Stomach smooth muscle (tissue), 2 donors: ENCODE data around the gene PAX8.

Source experiments
- H3K27ac ChIP-seq: one replicate; pipeline ENCODE4 v1.7.0; 2013; ENCODE audit warnings: mild to moderate bottlenecking, low read length, inconsistent platforms
- H3K27me3 ChIP-seq, 2 donors: one replicate each; pipeline ENCODE4 v1.7.0; 2013; ENCODE audit warnings: low read length in 2 of 2; ENCODE audit not compliant: insufficient read depth in 2 of 2, control insufficient read depth in 1 of 2
- H3K36me3 ChIP-seq, 2 donors: one replicate each; pipeline ENCODE4 v1.7.0; 2013; ENCODE audit warnings: low read length in 2 of 2; ENCODE audit not compliant: control insufficient read depth in 2 of 2, insufficient read depth in 2 of 2
- H3K4me1 ChIP-seq: one replicate; pipeline ENCODE4 v1.7.0; 2013; ENCODE audit warnings: low read length; ENCODE audit not compliant: control insufficient read depth, insufficient read depth
- H3K4me3 ChIP-seq, 2 donors: one replicate each; pipeline ENCODE4 v1.7.0; 2013; ENCODE audit warnings: low read length in 2 of 2
- H3K9ac ChIP-seq, 2 donors: one replicate each; pipeline ENCODE4 v1.7.0; 2013; ENCODE audit warnings: low read length in 2 of 2, mild to moderate bottlenecking in 1 of 2
- H3K9me3 ChIP-seq, 2 donors: one replicate each; pipeline ENCODE4 v1.7.0; 2013; ENCODE audit warnings: low read length in 2 of 2; ENCODE audit not compliant: control insufficient read depth in 2 of 2
- donor health status: healthy.
- donor health status: Pancreatic carcinoma.

PAX8 gene

GRCh38 chr2:113264713-113265403 lies 13.9 kb downstream of the PAX8 start:
- H3K36me3 ChIP-seq = no peaks in the 10 kb centered on the region
- H3K27me3 ChIP-seq = peaks cover 0 to 4% of the 10 kb centered on the region in 2 donors
- no peak overlapping the region for H3K4me3 ChIP-seq
- no peak overlapping the region for H3K9ac ChIP-seq
- no peaks in the 10 kb centered on the region for H3K9me3 ChIP-seq
- no peaks in the 10 kb centered on the region for H3K4me1 ChIP-seq
- H3K27ac ChIP-seq = no peak overlapping the region

- no peak overlapping the region for H3K9ac ChIP-seq
- no peaks in the 10 kb centered on the region for H3K9me3 ChIP-seq
- H3K4me1 ChIP-seq = no peaks in the 10 kb centered on the region
- H3K36me3 ChIP-seq = no peaks in the 10 kb centered on the region
- H3K27me3 ChIP-seq = no peaks in the 10 kb centered on the region
- no peak overlapping the region for H3K27ac ChIP-seq
- no peak overlapping the region for H3K4me3 ChIP-seq
Observed at GRCh38 chr2:113263546-113263945, 15.2 kb downstream of the PAX8 start.

GRCh38 chr2:113260991-113261390 lies 17.7 kb downstream of the PAX8 start:
- no peak overlapping the region for H3K9ac ChIP-seq
- H3K4me1 ChIP-seq = no peaks in the 10 kb centered on the region
- H3K9me3 ChIP-seq = no peaks in the 10 kb centered on the region
- no peak overlapping the region for H3K27ac ChIP-seq
- no peak overlapping the region for H3K4me3 ChIP-seq
- peaks cover 0 to 3% of the 10 kb centered on the region in 2 donors for H3K27me3 ChIP-seq
- no peaks in the 10 kb centered on the region for H3K36me3 ChIP-seq

GRCh38 chr2:113258471-113259147 lies 20.1 kb downstream of the PAX8 start:
- peaks cover 0 to 5% of the 10 kb centered on the region in 2 donors for H3K27me3 ChIP-seq
- H3K36me3 ChIP-seq = no peaks in the 10 kb centered on the region
- H3K9ac ChIP-seq = no peak overlapping the region
- no peaks in the 10 kb centered on the region for H3K4me1 ChIP-seq
- H3K4me3 ChIP-seq = no peak overlapping the region
- H3K9me3 ChIP-seq = no peaks in the 10 kb centered on the region
- no peak overlapping the region for H3K27ac ChIP-seq

- Histone ChIP-seq H3K9ac (no peak overlapping the region), H3K27ac (no peak overlapping the region), H3K4me3 (no peak overlapping the region), H3K9me3 (no peaks in the 10 kb centered on the region), H3K27me3 (peaks cover 0 to 6% of the 10 kb centered on the region in 2 donors), H3K36me3 (no peaks in the 10 kb centered on the region), H3K4me1 (no peaks in the 10 kb centered on the region)
Observed at GRCh38 chr2:113257516-113258264, 21.0 kb downstream of the PAX8 start.

GRCh38 chr2:113255140-113256070 lies 23.3 kb downstream of the PAX8 start:
- no peak overlapping the region for H3K9ac ChIP-seq
- no peaks in the 10 kb centered on the region for H3K4me1 ChIP-seq
- H3K4me3 ChIP-seq = no peak overlapping the region
- H3K36me3 ChIP-seq = no peaks in the 10 kb centered on the region
- peaks cover 0 to 8% of the 10 kb centered on the region in 2 donors for H3K27me3 ChIP-seq
- no peak overlapping the region for H3K27ac ChIP-seq
- H3K9me3 ChIP-seq = no peaks in the 10 kb centered on the region

- H3K4me1 ChIP-seq = no peaks in the 10 kb centered on the region
- H3K36me3 ChIP-seq = no peaks in the 10 kb centered on the region
Observed at GRCh38 chr2:113253453-113253852, 25.3 kb downstream of the PAX8 start.

GRCh38 chr2:113252047-113252590 lies 26.6 kb downstream of the PAX8 start:
- no peaks in the 10 kb centered on the region for H3K9me3 ChIP-seq
- peaks cover 0 to 6% of the 10 kb centered on the region in 2 donors for H3K27me3 ChIP-seq
- H3K4me3 ChIP-seq = no peak overlapping the region
- no peaks in the 10 kb centered on the region for H3K36me3 ChIP-seq
- no peak overlapping the region for H3K9ac ChIP-seq
- H3K4me1 ChIP-seq = no peaks in the 10 kb centered on the region
- no peak overlapping the region for H3K27ac ChIP-seq

More at GRCh38 chr2:113253453-113253852, 25.3 kb downstream of the PAX8 start:
- Histone ChIP-seq H3K27ac (no peak overlapping the region), H3K4me3 (no peak overlapping the region), H3K9me3 (no peaks in the 10 kb centered on the region), H3K9ac (no peak overlapping the region), H3K27me3 (peaks cover 0 to 8% of the 10 kb centered on the region in 2 donors)

- Histone ChIP-seq H3K27me3 (peaks cover 0 to 6% of the 10 kb centered on the region in 2 donors), H3K27ac (no peak overlapping the region), H3K4me1 (no peaks in the 10 kb centered on the region), H3K36me3 (no peaks in the 10 kb centered on the region), H3K9ac (no peak overlapping the region), H3K9me3 (no peaks in the 10 kb centered on the region), H3K4me3 (no peak overlapping the region)
Observed at GRCh38 chr2:113251118-113251517, 27.6 kb downstream of the PAX8 start.
